Fibroblast of lung (primary cell): ENCODE data around the gene RPS16.

Experiments used
- EZH2 ChIP-seq: IDR thresholded peaks from 2 replicates; pipeline ENCODE4 v1.5.1; 2012; ENCODE audit warnings: low read length, control low read depth, mild to moderate bottlenecking; ENCODE audit errors: missing control alignments
- TF ChIP-seq, protein P1 (sequence below), 2 donors: IDR thresholded peaks in 1 of 2; conservative IDR thresholded peaks in 1 of 2; 1 replicate in 1 of 2; 2 replicates in 1 of 2; pipeline ENCODE4 v1.5.1; 2011 to 2012; ENCODE audit warnings: low read length in 2 of 2, control low read depth in 1 of 2, inconsistent platforms in 1 of 2, low read depth in 1 of 2, mild to moderate bottlenecking in 1 of 2

DNA sequence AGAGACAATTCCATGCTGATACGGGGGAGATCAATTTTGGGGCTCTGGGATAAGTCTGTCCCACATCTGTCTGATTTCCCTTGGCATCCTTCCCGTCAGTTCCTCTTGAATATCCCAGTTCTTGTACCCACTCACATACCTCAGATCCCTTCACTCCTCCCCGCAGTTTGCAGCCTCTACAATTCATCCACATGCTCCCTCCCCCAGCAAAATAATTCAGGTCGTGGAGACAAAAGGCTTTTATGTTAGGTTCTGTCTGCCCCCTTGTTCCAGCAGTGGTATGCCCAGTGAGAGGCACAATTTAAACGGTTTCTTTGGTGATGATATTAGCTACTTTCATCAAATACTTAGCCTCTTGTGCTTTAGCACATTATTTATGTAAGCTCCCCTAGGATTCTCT, 9.6 kb downstream of the RPS16 start:
- TF ChIP-seq, protein P1, sequence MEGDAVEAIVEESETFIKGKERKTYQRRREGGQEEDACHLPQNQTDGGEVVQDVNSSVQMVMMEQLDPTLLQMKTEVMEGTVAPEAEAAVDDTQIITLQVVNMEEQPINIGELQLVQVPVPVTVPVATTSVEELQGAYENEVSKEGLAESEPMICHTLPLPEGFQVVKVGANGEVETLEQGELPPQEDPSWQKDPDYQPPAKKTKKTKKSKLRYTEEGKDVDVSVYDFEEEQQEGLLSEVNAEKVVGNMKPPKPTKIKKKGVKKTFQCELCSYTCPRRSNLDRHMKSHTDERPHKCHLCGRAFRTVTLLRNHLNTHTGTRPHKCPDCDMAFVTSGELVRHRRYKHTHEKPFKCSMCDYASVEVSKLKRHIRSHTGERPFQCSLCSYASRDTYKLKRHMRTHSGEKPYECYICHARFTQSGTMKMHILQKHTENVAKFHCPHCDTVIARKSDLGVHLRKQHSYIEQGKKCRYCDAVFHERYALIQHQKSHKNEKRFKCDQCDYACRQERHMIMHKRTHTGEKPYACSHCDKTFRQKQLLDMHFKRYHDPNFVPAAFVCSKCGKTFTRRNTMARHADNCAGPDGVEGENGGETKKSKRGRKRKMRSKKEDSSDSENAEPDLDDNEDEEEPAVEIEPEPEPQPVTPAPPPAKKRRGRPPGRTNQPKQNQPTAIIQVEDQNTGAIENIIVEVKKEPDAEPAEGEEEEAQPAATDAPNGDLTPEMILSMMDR (conservative IDR thresholded peaks at IDR 0.05 in 1 of 2, IDR thresholded peaks at IDR 0.05 in 1 of 2; ENCODE audit: low read depth in 1 of 2, low read length in 2 of 2): no peak
- TF ChIP-seq EZH2: no peak
